Prostate gland (tissue), 2 donors: ENCODE data around the gene PPP2R5A.

ENCODE experiments used
- CTCF ChIP-seq, 4 experiments: fragments of 200-600 bp in 2 of 4; fragments of 450-650 bp in 2 of 4; sonication (generic) in 2 of 4; IDR thresholded peaks; 1 replicate in 3 of 4; 2 replicates in 1 of 4; pipeline ENCODE4 v1.5.1; 2016 to 2019; ENCODE audit warnings: antibody characterized with exemption in 4 of 4, mild to moderate bottlenecking in 2 of 4, moderate library complexity in 2 of 4
- POLR2A ChIP-seq: fragments of 450-650 bp; IDR thresholded peaks from one replicate; pipeline ENCODE4 v1.6.1; 2016; ENCODE audit warnings: antibody characterized with exemption, mild to moderate bottlenecking

GRCh38 chr1:212310383-212310782, 25.2 kb downstream of the PPP2R5A start:
- TF ChIP-seq CTCF (IDR thresholded peaks at IDR 0.05): no peak
- no peak for TF ChIP-seq POLR2A
